ENCODE measurements around the gene LIMS2.

DNA sequence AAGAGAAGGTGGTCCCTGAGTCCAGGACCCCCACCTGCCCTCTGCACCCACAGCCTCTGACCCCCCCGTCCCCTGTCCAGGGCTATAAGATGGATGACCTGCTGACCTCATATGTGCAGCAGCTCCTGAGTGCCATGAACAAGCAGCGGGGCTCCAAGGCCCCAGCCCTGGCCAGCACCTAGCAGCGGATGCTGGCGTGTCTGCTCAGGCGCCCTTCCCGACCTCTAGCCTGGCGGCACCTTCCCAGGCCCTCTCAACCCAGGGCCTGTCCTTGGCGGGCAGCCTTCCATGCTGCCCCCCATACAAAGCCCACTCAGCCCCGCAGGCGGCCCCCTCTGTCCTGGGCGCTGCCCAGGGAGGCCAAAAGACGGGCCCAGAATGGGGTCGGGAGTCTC, 38.1 kb downstream of the LIMS2 start:
- TF ChIP-seq, protein P1, sequence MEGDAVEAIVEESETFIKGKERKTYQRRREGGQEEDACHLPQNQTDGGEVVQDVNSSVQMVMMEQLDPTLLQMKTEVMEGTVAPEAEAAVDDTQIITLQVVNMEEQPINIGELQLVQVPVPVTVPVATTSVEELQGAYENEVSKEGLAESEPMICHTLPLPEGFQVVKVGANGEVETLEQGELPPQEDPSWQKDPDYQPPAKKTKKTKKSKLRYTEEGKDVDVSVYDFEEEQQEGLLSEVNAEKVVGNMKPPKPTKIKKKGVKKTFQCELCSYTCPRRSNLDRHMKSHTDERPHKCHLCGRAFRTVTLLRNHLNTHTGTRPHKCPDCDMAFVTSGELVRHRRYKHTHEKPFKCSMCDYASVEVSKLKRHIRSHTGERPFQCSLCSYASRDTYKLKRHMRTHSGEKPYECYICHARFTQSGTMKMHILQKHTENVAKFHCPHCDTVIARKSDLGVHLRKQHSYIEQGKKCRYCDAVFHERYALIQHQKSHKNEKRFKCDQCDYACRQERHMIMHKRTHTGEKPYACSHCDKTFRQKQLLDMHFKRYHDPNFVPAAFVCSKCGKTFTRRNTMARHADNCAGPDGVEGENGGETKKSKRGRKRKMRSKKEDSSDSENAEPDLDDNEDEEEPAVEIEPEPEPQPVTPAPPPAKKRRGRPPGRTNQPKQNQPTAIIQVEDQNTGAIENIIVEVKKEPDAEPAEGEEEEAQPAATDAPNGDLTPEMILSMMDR (conservative IDR thresholded peaks at IDR 0.05; ENCODE audit: low read length): no peak
- TF ChIP-seq EZH2phosphoT487 (IDR thresholded peaks at IDR 0.05; ENCODE audit: borderline replicate concordance): no peak

Measured in Loucy (cell line).